UCSD-AML1 (cell line): ENCODE data around the gene PLCD4.

Experiments used
- DNase-seq: peaks from one replicate; lab custom pipeline; 2025; ENCODE audit not compliant: unreplicated experiment; lab: John Stamatoyannopoulos, UW

Gene PLCD4

DNA sequence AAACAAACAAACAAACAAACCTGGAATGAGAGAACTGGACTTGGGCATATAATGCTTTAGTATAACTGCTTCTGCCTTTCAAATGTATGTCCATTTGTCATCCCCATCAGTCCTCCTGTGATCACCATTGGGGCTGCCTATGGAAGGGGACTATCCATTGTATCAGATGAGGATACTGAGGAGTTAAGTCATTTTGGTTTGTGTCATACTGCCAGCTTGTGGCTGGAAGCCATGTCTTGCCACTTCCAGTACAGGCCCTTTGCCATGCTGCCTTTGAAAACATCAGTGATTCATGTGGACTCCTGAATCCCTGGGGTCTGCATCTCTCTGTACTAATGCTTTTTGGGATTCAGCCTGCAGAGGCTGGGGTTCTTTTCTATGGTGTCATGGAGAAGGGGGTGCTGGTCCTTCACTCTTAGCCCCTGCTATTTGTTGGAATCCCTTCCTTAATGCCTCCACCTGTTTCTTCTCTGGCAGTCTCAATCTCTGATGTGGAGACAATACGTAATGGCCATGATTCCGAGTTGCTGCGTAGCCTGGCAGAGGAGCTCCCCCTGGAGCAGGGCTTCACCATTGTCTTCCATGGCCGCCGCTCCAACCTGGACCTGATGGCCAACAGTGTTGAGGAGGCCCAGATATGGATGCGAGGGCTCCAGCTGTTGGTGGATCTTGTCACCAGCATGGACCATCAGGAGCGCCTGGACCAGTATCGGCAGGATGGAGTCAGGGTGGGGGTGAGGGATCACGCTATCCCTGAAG is 10.6 kb downstream of the PLCD4 start:
- DNase-seq: no peak

DNA sequence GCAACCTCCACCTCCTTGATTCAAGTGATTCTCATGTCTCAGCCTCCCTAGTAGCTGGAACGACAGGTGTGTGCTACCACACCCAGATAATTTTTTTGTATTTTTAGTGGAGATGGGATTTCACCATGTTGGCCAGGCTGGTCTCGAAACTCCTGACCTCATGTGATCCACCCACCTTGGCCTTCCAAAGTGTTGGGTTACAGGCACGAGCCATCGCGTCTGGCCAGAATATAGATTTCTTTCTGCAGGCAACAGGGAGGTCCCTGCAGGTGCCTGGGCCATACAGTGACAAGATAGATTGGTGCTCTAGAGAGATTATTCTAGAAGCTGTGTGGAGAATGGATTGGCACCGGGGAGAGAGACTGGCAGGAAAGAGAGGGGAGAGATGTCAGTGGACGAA is 13.3 kb downstream of the PLCD4 start:
- DNase-seq: no peak

DNA sequence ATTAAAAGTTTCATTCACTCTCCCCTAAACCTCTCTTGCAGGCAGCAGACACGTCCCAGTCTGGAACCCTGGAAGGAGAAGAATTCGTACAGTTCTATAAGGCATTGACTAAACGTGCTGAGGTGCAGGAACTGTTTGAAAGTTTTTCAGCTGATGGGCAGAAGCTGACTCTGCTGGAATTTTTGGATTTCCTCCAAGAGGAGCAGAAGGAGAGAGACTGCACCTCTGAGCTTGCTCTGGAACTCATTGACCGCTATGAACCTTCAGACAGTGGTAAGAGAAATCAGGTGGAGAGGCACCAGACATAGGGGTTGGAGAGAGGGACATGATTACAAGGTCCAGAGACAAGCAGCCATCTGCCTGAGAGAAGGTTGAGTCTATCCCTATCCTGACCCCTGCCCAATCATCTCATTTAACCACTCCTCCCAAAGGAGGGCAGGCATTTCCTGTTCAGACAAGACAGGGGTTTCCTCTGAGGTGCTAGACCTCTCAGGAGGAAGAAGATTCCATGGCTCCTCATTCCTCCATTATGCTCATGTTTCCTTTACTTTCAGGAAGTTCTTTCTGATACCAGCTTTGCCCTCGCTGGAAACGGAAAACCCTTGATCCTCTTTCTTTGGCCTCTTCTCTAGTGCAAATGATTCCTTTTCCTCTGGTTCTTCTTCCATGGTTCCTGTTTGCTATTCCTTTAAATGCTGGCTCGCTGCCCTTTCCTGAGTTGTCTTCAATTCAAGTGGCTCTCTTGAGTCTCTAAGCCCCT is 15.1 kb downstream of the PLCD4 start:
- DNase-seq: no peak

DNA sequence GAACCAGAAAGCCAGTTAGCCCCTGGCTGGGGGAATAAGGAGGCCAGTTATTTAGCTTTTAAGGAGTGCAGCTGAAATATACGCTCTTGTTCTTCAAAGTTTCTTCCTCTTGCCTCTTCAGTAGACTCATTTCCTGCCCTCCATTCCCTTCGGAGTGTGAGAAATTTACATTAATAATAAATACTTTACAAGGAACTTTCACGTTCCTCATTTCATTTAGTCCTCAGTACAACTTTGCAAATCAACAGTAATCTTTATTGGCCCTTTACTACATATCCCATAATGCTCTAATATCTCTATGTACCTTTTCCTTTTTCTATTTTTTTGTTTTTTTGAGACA is 15.6 kb downstream of the PLCD4 start:
- DNase-seq: no peak

DNA sequence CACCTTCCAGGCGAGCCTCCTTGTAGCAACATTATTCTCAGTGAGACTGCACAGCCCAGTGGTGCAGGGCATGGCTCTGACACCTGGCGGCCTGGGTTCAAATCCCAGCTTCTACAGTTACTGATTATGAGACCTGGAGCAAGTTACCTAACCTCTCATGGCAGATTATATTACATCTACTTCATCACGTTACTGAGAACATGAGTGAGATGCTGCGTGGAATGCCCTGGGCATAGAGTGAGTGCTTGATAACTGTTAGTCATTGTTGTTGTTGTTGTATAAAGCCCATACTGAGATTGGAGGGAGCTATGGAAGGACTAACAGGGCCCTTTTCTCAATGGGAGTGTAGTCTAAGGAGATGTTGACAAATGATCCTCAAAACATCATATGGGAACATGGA is 18.7 kb downstream of the PLCD4 start:
- DNase-seq: no peak

DNA sequence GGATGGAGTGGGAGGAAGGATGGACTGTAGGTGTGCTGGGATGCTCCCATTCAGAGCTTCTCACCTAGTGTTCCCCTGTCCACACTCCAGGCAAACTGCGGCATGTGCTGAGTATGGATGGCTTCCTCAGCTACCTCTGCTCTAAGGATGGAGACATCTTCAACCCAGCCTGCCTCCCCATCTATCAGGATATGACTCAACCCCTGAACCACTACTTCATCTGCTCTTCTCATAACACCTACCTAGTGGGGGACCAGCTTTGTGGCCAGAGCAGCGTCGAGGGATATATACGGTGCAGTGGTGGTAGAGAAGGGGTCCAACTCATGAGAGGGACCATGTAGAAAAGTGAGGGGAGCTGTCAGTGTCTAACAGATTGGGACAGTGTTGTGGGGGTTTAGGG is 20.2 kb downstream of the PLCD4 start:
- no peak for DNase-seq

DNA sequence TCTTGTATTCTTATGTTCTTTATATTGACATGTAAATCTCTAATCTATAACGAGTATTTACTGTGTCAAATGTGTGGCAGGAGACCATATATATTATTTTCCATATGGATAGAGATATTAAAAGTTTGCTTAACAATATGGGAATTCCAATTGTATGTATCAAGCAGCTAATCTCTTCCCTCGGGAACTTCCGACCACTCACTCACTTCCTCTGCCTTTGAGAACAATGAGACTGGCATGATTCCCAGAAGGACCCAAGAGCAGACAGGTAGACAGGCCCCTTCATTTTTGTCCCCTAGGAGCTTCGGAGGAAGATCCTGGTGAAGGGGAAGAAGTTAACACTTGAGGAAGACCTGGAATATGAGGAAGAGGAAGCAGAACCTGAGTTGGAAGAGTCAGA is 24.1 kb downstream of the PLCD4 start:
- DNase-seq: no peak

DNA sequence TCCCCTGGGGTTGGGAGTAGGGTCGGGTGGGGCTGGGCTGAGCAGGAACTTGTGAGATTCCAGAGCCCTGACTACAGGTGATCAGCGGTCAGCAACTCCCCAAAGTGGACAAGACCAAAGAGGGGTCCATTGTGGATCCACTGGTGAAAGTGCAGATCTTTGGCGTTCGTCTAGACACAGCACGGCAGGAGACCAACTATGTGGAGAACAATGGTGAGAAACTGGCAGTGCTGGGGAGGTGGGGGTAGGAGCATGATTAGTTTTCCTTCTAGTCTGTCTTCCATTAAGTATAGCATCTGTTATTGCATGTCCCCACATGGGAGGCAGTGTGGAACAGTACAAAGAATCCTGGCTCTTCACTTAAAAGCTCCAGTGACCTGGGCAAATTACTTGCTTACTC is 28.0 kb downstream of the PLCD4 start:
- DNase-seq: no peak

DNA sequence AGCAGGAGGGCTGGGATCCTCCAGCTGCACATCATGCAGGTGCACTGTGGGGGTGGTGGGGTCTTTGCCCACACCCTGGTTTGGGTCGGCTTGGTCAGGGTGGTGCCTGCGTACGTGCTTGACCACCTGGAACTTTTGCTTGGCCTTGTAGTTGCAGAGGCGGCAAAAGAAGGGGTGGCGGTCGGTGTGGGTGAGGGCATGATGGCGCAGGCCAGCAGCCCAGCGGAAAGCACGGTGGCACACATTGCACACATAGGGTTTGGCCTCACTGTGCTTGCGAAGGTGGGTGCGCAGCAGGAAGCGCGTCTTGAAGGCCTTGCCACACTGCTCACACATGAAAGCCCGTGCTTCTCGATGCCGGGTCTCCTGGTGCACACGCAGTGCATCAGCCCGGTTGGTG is 30.7 kb downstream of the PLCD4 start:
- no peak for DNase-seq

DNA sequence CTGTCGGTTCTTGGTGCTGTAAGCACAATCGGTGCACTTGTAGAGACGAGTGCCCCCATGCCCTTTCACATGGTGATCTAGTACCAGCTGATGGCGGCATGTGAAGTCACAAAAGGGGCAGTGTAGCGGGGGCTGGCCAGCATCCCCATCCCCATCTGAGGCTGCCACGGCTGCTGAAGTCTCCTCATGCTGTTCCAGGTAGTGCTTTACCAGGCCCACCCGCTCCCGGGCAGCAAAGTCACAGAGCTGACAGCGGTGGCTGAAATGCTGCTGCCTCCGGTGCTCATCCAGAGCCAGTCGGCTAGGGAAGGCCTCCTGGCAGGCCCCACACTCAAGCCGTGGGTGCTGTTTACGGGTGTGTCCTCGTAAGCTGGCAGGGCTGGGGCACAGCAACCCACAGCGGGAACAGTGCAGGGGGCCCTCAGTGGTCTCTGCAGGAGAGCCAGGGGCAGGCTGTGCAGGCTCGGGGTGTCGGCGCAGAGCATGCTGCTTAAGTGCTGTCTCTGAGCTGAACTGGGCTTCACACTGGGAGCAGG is 34.5 kb downstream of the PLCD4 start:
- DNase-seq: no peak

DNA sequence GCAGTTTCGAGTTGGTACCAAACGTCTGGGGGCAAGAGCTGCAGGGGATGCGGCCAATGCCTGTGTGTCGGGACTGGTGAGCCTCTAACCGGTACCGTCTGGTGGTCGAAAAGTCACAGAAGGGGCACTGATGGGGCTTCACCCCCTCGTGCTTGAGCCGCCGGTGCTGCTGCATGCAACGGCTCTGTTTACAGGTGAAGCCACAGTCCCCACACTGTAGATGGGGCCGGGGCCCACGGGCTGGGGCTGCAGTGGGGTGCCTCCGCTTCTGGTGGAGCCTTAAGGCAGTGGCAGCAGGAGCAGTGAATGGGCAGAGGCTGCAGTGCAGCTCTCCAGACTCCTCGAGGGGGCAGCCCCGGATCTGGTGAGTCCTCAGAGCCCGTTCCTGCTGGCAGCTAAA is 35.1 kb downstream of the PLCD4 start:
- DNase-seq: no peak

DNA sequence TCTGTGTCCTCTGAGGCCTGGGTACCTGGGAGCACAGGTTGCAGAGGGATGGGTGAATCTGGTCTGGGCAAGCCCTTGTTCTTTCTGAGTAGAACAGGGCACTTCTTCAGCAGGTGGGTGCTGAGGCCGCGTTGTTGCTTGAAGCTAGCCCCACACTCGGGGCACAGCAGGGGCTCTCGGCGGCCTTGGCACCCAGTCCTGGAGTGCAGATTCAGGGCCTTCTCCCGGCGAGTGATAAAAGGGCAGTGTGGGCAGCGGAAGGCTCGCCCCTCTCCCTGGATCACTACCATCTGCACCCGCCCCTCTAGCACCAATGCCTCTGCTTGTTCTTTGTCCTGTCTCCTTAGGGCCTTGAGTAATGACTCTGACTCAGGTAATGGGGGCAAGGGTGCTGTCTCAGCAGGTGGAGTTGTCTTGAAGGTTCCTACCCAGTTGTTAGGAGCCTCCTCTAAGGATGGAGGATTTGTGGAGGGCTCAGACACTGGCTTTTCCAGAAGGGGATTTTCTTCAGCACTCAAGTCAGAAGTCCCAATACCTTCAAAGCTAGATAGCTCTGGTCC is 36.1 kb downstream of the PLCD4 start:
- no peak for DNase-seq

DNA sequence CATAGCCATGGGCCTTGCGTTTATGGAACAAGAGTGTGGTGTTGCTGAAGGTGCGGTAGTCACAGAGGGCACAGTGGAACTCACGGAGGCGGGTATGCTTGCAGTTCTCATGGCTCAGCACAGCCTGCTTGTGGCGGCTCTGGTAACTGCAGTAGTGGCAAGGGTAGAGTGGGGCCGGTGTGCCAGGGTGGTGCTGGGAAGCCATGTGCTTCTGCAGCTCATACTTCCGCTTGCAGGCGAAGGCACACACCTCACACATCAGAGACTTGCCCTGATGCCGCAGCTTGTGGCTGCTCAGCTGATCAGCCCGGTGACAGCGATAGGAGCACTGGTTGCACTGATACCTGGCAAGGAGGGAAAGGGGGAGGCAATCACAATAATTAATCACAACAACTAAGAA is 37.0 kb downstream of the PLCD4 start:
- DNase-seq: no peak

DNA sequence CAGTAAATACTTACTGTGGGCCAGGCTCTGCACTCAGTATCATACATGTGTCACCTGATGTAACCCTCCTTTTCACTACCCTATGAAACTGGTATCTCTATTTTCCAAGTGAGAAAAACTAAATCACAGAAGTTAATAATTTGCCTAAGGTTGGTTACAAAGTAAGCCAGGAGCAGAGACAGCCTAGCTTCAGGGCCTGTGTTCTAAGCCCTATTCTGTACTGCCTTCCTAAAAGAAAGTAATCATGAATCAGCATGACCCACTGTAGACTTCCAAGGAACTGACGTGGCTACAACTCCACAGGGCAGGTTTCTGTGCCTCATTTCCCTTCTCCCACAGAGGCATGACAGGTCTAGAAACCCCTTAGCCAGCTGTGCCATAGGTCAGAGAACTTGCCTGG is 37.4 kb downstream of the PLCD4 start:
- DNase-seq: no peak

DNA sequence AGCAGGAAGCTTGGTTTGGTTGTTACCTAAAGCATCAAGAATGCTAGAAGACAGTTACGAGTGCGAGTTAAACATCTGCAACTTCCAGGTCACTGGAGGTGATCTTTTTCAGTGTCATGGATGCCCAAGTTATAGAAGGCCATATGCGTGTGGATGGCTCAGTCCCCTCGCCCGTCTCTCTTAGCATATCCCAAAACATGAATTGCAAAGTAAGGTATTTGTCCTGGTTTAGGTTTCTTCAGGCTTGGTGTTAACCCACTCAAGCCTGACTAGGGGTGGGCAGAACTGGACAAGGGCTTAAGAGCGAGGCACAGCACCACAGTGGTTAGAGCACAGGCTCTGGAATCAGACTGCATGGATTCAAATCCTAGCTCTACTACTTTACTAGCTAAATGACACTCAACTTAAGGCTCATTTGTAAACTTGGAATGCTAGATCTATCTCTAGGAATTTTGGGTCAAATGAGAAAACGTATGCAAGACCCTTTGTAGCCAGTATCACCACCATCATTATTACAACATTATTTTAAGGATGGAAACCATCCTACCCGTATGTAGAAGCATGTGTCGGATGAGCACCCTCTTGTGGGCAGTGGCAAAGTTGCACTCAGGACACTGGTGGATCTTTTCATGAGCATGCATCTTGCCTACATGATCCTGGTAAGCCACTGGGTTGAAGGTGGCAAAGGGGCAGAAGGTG is 40.5 kb downstream of the PLCD4 start:
- DNase-seq: peak; percentile 62

DNA sequence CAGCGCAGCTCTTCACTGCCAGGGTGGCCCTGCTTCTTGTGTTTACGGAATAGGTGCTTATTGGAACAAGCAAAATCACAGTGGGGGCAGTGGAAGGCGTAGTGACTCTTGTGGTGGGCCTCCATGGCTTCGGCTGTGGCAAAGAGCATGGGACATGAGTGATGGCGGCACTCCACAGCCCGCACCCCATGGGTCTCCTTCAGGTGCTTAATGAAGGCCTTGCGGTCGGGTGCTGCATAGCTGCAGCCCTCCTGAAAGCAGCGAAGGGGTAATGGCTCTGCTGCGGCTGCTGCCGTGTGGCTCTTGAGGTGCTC is 41.0 kb downstream of the PLCD4 start:
- no peak for DNase-seq

DNA sequence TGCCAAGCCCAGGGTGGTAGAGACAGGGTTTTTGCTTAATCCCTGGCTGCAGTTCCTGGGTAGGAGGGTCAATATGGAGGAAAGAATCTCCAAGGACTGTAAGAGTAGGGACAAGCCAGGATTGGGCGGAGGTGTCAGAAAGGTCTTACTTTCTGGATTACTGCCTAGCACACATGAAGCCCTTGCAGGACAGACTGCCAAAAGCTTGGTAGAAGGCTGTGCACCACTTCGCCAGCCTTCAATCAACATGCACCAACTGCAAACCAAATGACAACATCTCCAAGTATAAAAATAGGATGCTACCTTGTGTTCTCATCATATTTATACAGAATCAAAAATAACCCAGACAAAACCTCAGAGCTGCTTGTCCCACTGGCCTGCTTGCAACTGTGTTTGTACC is 48.1 kb downstream of the PLCD4 start:
- no peak for DNase-seq

DNA sequence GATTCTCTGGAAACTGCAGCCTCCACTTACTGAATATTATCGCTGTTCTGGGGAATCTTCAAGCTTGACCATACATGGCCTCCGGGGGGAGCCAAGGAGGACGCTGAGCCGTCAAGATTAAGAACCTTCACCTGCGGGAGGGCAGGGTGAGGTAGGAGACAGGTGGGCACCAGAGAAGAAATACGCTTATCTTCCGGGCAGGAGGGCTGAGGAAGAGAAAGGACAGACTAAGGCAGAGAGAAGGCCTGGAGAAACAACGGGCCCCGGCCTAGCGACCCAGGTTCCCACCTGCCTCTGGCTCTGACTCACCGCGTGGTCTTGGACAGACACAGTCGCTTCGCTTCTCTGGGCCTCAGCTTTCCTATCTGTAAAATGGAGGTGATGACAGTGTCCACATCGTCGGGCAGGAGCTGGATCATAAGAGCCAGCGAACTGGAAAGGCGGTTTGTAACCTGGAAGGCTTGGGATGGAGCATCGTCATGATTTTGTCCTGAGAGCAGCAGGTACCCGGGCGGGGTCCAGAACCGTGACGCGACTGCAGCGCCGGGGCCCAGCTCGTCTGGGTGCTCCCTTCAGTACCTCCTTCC is 51.1 kb downstream of the PLCD4 start:
- peak; percentile 33 for DNase-seq

DNA sequence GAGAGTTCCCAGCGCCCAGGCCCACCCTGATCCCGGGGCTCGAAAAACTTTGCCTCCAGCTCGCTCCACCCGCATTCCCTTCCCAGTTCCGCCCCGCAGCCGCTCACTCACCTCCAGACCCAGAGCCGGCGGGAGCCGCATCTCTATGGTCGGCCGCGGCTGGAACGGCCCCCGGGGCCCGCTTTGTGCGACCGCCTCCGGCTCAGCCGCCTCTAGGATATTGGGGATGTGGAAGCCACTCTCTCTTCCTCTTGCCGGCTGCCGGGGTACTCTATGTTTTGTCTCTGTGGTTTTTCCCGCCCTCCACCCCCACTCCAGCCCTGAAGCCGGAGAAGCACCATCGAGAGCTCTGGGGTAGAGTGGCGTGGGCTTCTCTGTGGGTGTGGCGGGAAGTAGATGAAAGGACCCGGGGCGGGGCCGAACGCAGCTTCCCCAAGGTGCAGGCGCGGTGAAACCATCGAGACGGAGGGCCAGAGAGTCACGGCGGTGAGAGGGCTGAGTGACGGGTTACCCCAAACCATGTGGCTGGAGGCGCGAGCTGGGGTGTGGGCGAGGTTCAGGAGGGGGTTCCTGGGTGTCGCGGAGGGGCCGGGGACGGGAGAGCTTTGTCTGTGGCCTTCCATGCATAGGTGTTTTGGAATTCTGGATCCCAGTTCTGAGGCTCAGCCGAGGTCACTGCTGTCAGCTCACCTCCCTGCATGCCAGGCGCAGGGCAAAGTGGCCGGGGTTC is 51.7 kb downstream of the PLCD4 start, which contains the start of the genes BCS1L and ZNF142:
Gene BCS1L, plus strand, starts transcription at position 426 of the 730 bp plus-strand sequence. CDS start 1,305 bp downstream, outside the sequence.
Gene ZNF142, minus strand, starts transcription at position 366 of the 730 bp plus-strand sequence. CDS start 3,194 bp downstream, outside the sequence.
- peak; percentile 93 for DNase-seq

DNA sequence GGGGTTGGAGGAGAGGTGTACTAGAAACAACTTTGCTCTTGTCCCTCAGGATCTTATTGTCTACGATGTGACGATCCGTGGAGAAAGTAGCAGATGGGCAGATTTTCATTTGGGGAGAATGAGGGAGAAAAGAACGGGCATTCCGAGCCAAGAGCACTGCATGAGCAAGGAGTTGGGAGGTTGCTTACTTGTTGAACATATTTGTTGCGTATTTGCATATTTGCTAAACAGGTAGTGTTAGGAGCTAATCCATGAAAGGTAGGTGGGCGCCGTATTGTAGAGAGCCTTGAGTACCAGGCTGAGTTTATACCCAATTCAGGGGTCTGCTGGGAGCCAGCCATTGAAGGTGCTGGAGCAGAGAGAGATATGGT is 52.3 kb downstream of the PLCD4 start:
- DNase-seq: no peak

DNA sequence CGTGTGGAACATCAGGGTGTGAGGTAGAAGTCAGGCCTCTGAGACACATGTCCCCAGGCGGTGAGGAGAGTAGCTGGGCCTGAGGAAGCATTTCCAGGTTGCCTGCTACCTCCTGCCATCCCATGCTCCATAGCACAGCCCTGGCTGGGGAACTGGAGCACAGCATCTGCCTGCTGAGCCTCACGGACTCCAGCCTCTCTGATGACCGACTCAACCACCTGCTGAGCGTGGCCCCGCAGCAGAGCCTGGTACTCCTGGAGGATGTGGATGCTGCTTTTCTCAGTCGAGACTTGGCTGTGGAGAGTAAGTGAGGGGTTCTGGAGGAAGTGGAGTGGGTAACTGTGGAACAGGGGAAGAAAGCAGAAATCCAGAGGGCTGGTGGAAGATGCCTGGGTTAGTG is 54.7 kb downstream of the PLCD4 start:
- DNase-seq: no peak
